Small intestine (tissue), 7 donors: Measurements from ENCODE around the gene CFAP210. TPM values are rescaled to one million over a fixed set of nuclear protein-coding genes. Genes with fewer than 3 reads are reported as not detected.

Source experiments
- DNase-seq, 2 donors: peaks; one replicate each; pipeline versions ENCODE4 v3.0.0 to v3.0.0-alpha.2; 2013
- FAIRE-seq: peaks from 2 replicates; lab custom pipeline; 2012; peaks lifted over from hg19 to GRCh38; lab: Jason Lieb, UNC
- H3K27ac ChIP-seq, 3 donors: one replicate each; pipeline ENCODE4 v1.5.1; 2013; ENCODE audit warnings: low read length in 2 of 3, mild to moderate bottlenecking in 2 of 3, control low read depth in 1 of 3, inconsistent platforms in 1 of 3, low read depth in 1 of 3, moderate library complexity in 1 of 3
- H3K27me3 ChIP-seq, 3 donors: one replicate each; pipeline ENCODE4 v1.6.1; 2013; ENCODE audit warnings: low read length in 3 of 3, inconsistent platforms in 1 of 3; ENCODE audit not compliant: control insufficient read depth in 3 of 3, insufficient read depth in 3 of 3
- H3K36me3 ChIP-seq, 3 donors: one replicate each; pipeline ENCODE4 v1.6.1; 2013; ENCODE audit warnings: low read length in 3 of 3, inconsistent platforms in 1 of 3, low read depth in 1 of 3, mild to moderate bottlenecking in 1 of 3, moderate library complexity in 1 of 3; ENCODE audit not compliant: control insufficient read depth in 3 of 3, insufficient read depth in 2 of 3
- H3K4me1 ChIP-seq, 3 donors: one replicate each; pipeline ENCODE4 v1.6.1; 2013; ENCODE audit warnings: low read length in 2 of 3, inconsistent platforms in 1 of 3, low read depth in 1 of 3, mild to moderate bottlenecking in 1 of 3, moderate library complexity in 1 of 3; ENCODE audit not compliant: control insufficient read depth in 3 of 3, insufficient read depth in 2 of 3
- H3K4me3 ChIP-seq, 3 donors: one replicate each; pipeline ENCODE4 v1.5.1; 2013; ENCODE audit warnings: low read length in 3 of 3, control low read depth in 1 of 3, inconsistent platforms in 1 of 3, low read depth in 1 of 3, mild to moderate bottlenecking in 1 of 3, moderate library complexity in 1 of 3
- H3K9me3 ChIP-seq, 2 donors: one replicate each; pipeline ENCODE4 v1.6.1; 2013; ENCODE audit warnings: low read depth in 1 of 2, low read length in 1 of 2; ENCODE audit not compliant: control insufficient read depth in 2 of 2, insufficient read depth in 1 of 2
- WGBS, 3 donors: extraction: QIAGEN DNeasy Blood & Tissue Kit; methylation state at CpG; one replicate each; pipeline ENCODE4 v1.1.7; 2013; 5-methylcytosine and 5-hydroxymethylcytosine counted together
- polyA plus RNA-seq, 4 donors: library from polyadenylated mRNA; stranded (reverse) in 3 of 4; unstranded in 1 of 4; fragments of 200-250 nt in 3 of 4; fragments of 120-200 nt in 1 of 4; gene quantifications; one replicate each; pipeline versions ENCODE4 v1.2.1 to v1.2.3, GENCODE V29; 2013
- donor health status: healthy with polysubstance abuse.
- donor health status: control.
- donor health status: control.
- donor health status: Bipolar disorder and iron deficiency.
- donor health status: healthy.

Gene CFAP210
- polyA plus RNA-seq, 4 donors = 0.09 to 0.27 TPM; not detected in 2

DNA sequence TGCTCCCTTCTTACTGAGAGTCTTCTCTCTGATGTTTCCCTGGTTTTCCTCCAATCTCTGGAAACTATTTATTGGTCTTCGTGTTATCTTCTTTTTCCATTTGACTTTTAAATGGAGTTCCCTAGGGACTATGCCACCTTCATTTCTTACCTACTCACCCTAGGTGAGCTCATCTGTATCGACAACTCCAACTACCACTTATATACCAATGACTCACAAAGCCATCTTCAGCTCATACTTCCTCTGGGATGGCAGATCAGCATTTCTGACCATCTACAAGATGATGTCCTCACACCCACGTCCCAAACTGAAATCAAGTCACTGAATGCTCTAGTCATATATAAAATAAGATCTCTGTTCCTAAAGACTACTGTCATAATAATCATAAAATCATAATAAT, 40.6 kb downstream of the CFAP210 start:
- FAIRE-seq (no peak), DNase-seq (no peak)
- no peaks in the 10 kb centered on the region for H3K27me3 ChIP-seq
- no peaks in the 10 kb centered on the region for H3K36me3 ChIP-seq
- H3K4me1 ChIP-seq = no peaks in the 10 kb centered on the region
- H3K27ac ChIP-seq = no peak overlapping the region
- H3K9me3 ChIP-seq = no peaks in the 10 kb centered on the region
- 62 to 79% (median 64%) methylated on average over 3 of the region's 3 CpGs for WGBS, 3 donors
- H3K4me3 ChIP-seq = no peak overlapping the region

DNA sequence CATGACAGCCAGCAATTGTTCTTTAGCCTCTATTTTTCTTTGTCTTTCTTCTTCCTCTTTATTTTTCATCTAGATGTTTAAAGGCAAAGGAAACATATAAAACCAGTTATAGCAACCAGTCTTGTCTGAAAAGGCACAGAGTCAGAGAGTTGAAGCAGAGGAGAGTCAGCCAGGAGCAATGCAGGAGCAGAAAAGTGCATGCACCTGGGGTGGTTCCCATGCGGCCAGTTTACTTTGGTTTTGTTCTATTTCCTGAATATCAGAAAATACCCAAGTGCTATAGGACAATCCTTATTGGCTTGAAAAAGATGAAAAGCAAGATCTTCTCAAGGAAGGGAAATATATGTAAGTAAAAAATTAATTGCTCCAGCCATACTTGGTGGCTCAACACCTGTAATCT, 44.9 kb downstream of the CFAP210 start:
- Histone ChIP-seq H3K27ac (no peak overlapping the region), H3K9me3 (no peaks in the 10 kb centered on the region), H3K27me3 (no peaks in the 10 kb centered on the region), H3K4me3 (no peak overlapping the region), H3K36me3 (no peaks in the 10 kb centered on the region), H3K4me1 (no peaks in the 10 kb centered on the region)
- DNase-seq (no peak), FAIRE-seq (no peak)
- 48 to 68% (median 63%) methylated on average over 1 of the region's 1 CpG for WGBS, 3 donors

DNA sequence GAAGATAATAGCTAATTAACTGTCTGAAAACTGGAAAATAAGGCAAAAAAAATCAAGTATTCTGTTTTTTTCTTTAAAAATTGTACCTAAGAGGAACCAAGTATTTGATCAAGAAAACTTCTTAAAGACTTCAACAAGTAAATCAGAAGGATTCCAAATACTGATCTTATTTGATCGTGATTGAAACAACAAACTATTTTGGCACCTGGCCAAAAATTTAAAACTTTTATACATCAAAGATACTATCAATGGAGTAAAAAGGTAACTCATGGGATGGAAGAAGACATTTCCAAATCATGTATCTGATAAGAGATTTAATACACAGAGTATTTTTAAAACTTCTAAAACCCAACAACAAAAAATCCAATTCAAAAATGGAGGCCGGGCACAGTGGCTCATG, 46.7 kb downstream of the CFAP210 start:
- H3K27ac ChIP-seq = no peak overlapping the region
- no peaks in the 10 kb centered on the region for H3K27me3 ChIP-seq
- 85 to 91% (median 91%) methylated on average over 2 of the region's 2 CpGs for WGBS, 3 donors
- H3K4me3 ChIP-seq = no peak overlapping the region
- DNase-seq (no peak), FAIRE-seq (no peak)
- H3K4me1 ChIP-seq = no peaks in the 10 kb centered on the region
- no peaks in the 10 kb centered on the region for H3K9me3 ChIP-seq
- no peaks in the 10 kb centered on the region for H3K36me3 ChIP-seq

DNA sequence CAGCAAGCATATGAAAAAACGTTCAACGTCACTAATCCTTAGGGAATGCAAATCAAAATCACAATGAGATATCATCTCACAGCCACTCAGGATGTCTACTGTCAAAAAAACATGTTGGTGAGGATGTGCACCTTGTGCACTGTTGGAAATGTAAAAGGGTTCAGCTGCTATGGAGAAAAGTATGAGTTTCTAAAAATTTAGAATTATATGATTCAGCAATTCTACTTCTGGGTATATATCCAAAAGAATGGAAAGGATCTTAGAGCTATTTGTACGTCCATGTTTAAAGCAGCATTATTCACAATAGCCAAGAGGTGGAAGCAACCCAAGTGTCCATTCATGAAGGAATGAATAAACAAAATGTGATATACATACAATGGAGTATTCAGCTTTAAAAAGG, 50.0 kb downstream of the CFAP210 start:
- WGBS, 3 donors = 50 to 62% (median 60%) methylated on average over 3 of the region's 3 CpGs
- DNase-seq = no peak
- Histone ChIP-seq H3K4me1 (no peaks in the 10 kb centered on the region), H3K27ac (no peak overlapping the region), H3K27me3 (no peaks in the 10 kb centered on the region), H3K9me3 (no peaks in the 10 kb centered on the region), H3K4me3 (no peak overlapping the region), H3K36me3 (no peaks in the 10 kb centered on the region)
- FAIRE-seq = no peak

DNA sequence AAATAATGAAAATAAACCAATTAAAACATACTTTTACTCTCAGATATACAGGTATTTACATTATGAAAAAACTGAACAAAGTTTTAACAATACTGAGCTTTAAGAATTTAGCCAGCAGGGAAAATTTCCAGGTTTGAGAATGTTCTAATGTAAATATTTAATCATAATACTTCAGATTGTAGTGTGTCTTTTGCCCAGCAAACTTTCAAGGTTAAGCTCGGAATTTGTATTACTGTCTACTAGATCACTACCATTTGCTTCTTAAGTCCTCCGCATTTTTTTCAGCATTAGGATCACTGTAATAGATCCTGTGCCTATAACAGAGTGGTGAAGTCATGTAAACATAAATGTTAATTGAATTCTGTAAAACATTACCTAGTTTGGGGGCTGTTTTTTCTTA, 52.7 kb downstream of the CFAP210 start:
- no peak for FAIRE-seq
- Histone ChIP-seq H3K27me3 (no peaks in the 10 kb centered on the region), H3K36me3 (peaks cover 0 to 3% (median 0%) of the 10 kb centered on the region in 3 donors), H3K27ac (no peak overlapping the region), H3K9me3 (no peaks in the 10 kb centered on the region), H3K4me3 (no peak overlapping the region), H3K4me1 (no peaks in the 10 kb centered on the region)
- 72 to 91% (median 83%) methylated on average over 2 of the region's 2 CpGs for WGBS, 3 donors
- DNase-seq = no peak

DNA sequence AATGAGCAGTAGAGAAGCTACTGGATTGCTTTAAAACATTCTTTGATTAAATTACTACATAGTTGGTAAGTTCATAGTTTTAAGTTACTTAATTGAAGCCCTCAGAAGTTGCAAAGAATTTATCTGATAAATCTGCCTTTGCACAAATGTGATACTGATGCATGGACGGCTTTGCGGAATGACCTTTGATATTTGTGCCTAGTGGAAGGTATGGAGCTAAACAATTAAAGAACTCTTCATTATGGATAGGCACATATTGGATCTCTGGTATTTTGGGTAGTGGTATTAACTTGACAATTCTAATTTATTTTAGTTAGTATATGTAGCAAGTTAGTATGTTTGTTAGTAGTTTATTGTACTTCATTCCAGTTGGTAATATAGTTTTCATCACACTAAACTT, 54.1 kb downstream of the CFAP210 start:
- DNase-seq (peak in 1 of 2 donors; percentile 9), FAIRE-seq (no peak)
- no peak overlapping the region for H3K27ac ChIP-seq
- H3K36me3 ChIP-seq = peaks cover 0 to 5% (median 3%) of the 10 kb centered on the region in 3 donors
- no peaks in the 10 kb centered on the region for H3K27me3 ChIP-seq
- no peaks in the 10 kb centered on the region for H3K9me3 ChIP-seq
- WGBS, 3 donors = 46 to 75% (median 50%) methylated on average over 2 of the region's 2 CpGs
- H3K4me1 ChIP-seq = no peaks in the 10 kb centered on the region
- no peak overlapping the region for H3K4me3 ChIP-seq

DNA sequence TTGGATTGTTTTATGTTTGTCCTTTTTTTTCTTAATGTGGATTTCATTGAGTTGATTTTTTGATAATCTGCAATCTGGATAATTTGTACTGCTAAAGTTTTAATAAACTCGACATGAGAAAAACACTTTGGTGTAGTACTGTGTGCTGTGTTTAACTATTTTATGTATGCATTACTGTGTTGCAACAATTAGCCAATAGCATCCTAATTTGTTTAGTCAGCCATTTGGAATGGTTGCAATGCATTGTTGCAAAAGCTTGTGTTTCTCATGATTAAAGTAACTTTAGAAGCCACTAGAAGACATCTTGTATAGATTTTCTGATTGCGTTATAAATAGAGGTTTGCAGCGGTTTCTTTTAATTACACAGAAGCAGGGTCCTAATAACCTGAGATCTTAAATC, 56.6 kb downstream of the CFAP210 start:
- Histone ChIP-seq H3K27ac (no peak overlapping the region), H3K4me3 (no peak overlapping the region), H3K36me3 (peaks cover 4 to 13% (median 12%) of the 10 kb centered on the region in 3 donors), H3K27me3 (no peaks in the 10 kb centered on the region), H3K9me3 (no peaks in the 10 kb centered on the region), H3K4me1 (no peaks in the 10 kb centered on the region)
- no peak for FAIRE-seq
- DNase-seq = no peak
- WGBS, 3 donors = 94 to 98% (median 97%) methylated on average over 3 of the region's 3 CpGs

DNA sequence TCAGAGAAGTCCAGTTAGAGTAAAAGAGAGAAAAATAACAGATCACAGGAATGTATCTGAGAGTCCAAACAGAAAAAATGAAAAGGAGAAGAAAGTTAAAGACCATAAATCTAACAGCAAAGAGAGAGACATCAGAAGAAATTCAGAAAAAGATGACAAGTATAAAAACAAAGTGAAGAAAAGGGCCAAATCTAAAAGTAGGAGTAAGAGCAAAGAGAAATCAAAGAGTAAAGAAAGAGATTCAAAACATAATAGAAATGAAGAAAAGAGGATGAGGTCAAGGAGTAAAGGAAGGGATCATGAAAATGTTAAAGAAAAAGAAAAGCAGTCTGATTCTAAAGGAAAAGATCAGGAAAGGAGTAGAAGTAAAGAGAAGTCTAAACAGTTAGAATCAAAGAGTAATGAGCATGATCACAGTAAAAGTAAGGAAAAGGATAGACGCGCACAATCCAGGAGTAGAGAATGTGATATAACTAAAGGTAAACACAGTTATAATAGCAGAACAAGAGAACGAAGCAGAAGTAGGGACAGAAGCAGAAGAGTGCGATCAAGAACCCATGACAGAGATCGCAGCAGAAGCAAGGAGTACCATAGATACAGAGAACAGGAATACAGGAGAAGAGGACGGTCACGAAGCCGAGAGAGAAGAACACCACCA, 57.6 kb downstream of the CFAP210 start:
- FAIRE-seq (no peak), DNase-seq (no peak)
- H3K27ac ChIP-seq = no peak overlapping the region
- H3K36me3 ChIP-seq = peaks cover 5 to 14% (median 12%) of the 10 kb centered on the region in 3 donors
- 97 to 100% (median 98%) methylated on average over 8 of the region's 8 CpGs for WGBS, 3 donors
- no peaks in the 10 kb centered on the region for H3K27me3 ChIP-seq
- no peaks in the 10 kb centered on the region for H3K4me1 ChIP-seq
- no peaks in the 10 kb centered on the region for H3K9me3 ChIP-seq
- H3K4me3 ChIP-seq = no peak overlapping the region

DNA sequence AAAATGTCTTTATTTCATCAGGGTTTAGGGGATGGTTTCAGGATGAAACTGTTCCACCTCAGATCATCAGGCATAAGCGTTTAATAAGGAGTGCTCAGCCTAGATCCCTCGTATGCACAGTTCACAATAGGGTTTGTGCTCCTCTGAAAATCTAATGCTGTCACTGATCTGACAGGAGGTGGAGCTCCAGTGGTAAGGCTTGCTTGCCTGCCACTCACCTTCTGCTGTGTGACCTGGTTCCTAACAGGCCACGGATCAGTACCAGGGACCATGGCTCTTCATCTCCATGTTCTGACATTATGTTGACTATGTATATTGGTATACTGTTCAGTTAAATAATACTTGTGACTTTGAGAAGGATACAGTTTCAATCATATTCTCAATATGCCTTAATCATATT, 68.4 kb downstream of the CFAP210 start:
- Histone ChIP-seq H3K4me1 (no peaks in the 10 kb centered on the region), H3K27me3 (no peaks in the 10 kb centered on the region), H3K9me3 (no peaks in the 10 kb centered on the region), H3K4me3 (no peak overlapping the region), H3K27ac (no peak overlapping the region), H3K36me3 (peaks cover 0 to 28% (median 4%) of the 10 kb centered on the region in 3 donors)
- FAIRE-seq (no peak), DNase-seq (no peak)
- WGBS, 3 donors = 87 to 89% (median 89%) methylated on average over 3 of the region's 3 CpGs
